H9 (cell line): ENCODE measurements around the gene CHST5. TPM values are rescaled to one million over a fixed set of nuclear protein-coding genes. Genes with fewer than 3 reads are reported as not detected.

Experiments used
- DNase-seq: peaks from one replicate; pipeline ENCODE4 v3.0.0-alpha.2; 2017
- H2AFZ ChIP-seq: one replicate; pipeline ENCODE4 v1.6.1; 2013; ENCODE audit warnings: mild to moderate bottlenecking, low read length, control low read depth, moderate library complexity
- H2AK5ac ChIP-seq: 2 replicates; pipeline ENCODE4 v1.6.1; 2013; ENCODE audit warnings: low read length, control low read depth, mixed read lengths; ENCODE audit not compliant: insufficient read length
- H2BK120ac ChIP-seq: one replicate; pipeline ENCODE4 v1.6.1; 2013; ENCODE audit warnings: low read depth, mild to moderate bottlenecking, low read length, control low read depth, inconsistent platforms; ENCODE audit not compliant: poor library complexity, severe bottlenecking
- H2BK12ac ChIP-seq: 2 replicates; pipeline ENCODE4 v1.6.1; 2013; ENCODE audit warnings: low read length, control low read depth, mixed read lengths, low read depth; ENCODE audit not compliant: insufficient read length
- H2BK15ac ChIP-seq: 2 replicates; pipeline ENCODE4 v1.6.1; 2013; ENCODE audit warnings: low read depth, low read length, control low read depth
- H2BK20ac ChIP-seq: one replicate; pipeline ENCODE4 v1.6.1; 2013; ENCODE audit warnings: low read depth, mild to moderate bottlenecking, low read length, control low read depth, inconsistent platforms; ENCODE audit not compliant: poor library complexity, severe bottlenecking
- H2BK5ac ChIP-seq: 2 replicates; pipeline ENCODE4 v1.6.1; 2013; ENCODE audit warnings: low read length, control low read depth, mixed read lengths; ENCODE audit not compliant: insufficient read length
- H3K14ac ChIP-seq: 2 replicates; pipeline ENCODE4 v1.6.1; 2013; ENCODE audit warnings: low read length, control low read depth; ENCODE audit not compliant: insufficient read depth
- H3K18ac ChIP-seq: 2 replicates; pipeline ENCODE4 v1.6.1; 2013; ENCODE audit warnings: low read depth, mild to moderate bottlenecking, mixed read lengths, low read length, control low read depth; ENCODE audit not compliant: insufficient read length
- H3K23ac ChIP-seq: 2 replicates; pipeline ENCODE4 v1.6.1; 2013; ENCODE audit warnings: low read length, control low read depth, mixed read lengths, low read depth; ENCODE audit not compliant: insufficient read length
- H3K23me2 ChIP-seq: 2 replicates; pipeline ENCODE4 v1.6.1; 2013; ENCODE audit warnings: low read depth, mild to moderate bottlenecking, mixed read lengths, low read length, control low read depth; ENCODE audit not compliant: insufficient read length, poor library complexity, severe bottlenecking
- H3K27ac ChIP-seq: 2 replicates; pipeline ENCODE4 v1.5.1; 2013; ENCODE audit warnings: low read length, control low read depth, mixed read lengths, low read depth; ENCODE audit not compliant: insufficient read length
- H3K27me3 ChIP-seq: 2 replicates; pipeline ENCODE4 v1.6.1; 2013; ENCODE audit warnings: low read length, control low read depth, inconsistent platforms; ENCODE audit not compliant: insufficient read depth
- H3K4ac ChIP-seq: 2 replicates; pipeline ENCODE4 v1.6.1; 2013; ENCODE audit warnings: low read depth, mild to moderate bottlenecking, control low read depth, inconsistent platforms, low read length, moderate library complexity
- H3K4me1 ChIP-seq: 2 replicates; pipeline ENCODE4 v1.6.1; 2013; ENCODE audit warnings: low read length, control low read depth, inconsistent platforms; ENCODE audit not compliant: insufficient read depth
- H3K4me2 ChIP-seq: 2 replicates; pipeline ENCODE4 v1.6.1; 2013; ENCODE audit warnings: low read length, control low read depth, mixed read lengths; ENCODE audit not compliant: insufficient read length, insufficient read depth
- H3K56ac ChIP-seq: 2 replicates; pipeline ENCODE4 v1.6.1; 2013; ENCODE audit warnings: low read depth, mild to moderate bottlenecking, mixed read lengths, low read length, control low read depth; ENCODE audit not compliant: insufficient read length
- H3K79me1 ChIP-seq: 2 replicates; pipeline ENCODE4 v1.6.1; 2013; ENCODE audit warnings: low read depth, mild to moderate bottlenecking, moderate library complexity, low read length, control low read depth, inconsistent platforms; ENCODE audit not compliant: insufficient read depth, poor library complexity, severe bottlenecking
- H3K79me2 ChIP-seq: 2 replicates; pipeline ENCODE4 v1.6.1; 2013; ENCODE audit warnings: low read length, control low read depth, inconsistent platforms; ENCODE audit not compliant: insufficient read depth
- H3K9ac ChIP-seq: 2 replicates; pipeline ENCODE4 v1.6.1; 2013; ENCODE audit warnings: low read length, control low read depth, mixed read lengths; ENCODE audit not compliant: insufficient read length; ENCODE audit errors: extremely low read depth
- H3K9me3 ChIP-seq: one replicate; pipeline ENCODE4 v1.6.1; 2013; ENCODE audit warnings: low read depth, low read length, inconsistent platforms; ENCODE audit not compliant: control insufficient read depth
- H3T11ph ChIP-seq: one replicate; pipeline ENCODE4 v1.6.1; 2013; ENCODE audit warnings: mild to moderate bottlenecking, low read length, control low read depth, inconsistent platforms
- H4K20me1 ChIP-seq: one replicate; pipeline ENCODE4 v1.6.1; 2013; ENCODE audit not compliant: control insufficient read depth, insufficient read length, insufficient read depth
- H4K5ac ChIP-seq: 2 replicates; pipeline ENCODE4 v1.6.1; 2013; ENCODE audit warnings: low read depth, mild to moderate bottlenecking, mixed read lengths, low read length, control low read depth; ENCODE audit not compliant: insufficient read length
- H4K8ac ChIP-seq: replicated peaks from 2 replicates; pipeline ENCODE4 v1.6.1; 2013; ENCODE audit warnings: low read length, control low read depth, mixed read lengths, low read depth; ENCODE audit not compliant: insufficient read length
- H4K91ac ChIP-seq: 2 replicates; pipeline ENCODE4 v1.6.1; 2013; ENCODE audit warnings: low read depth, mild to moderate bottlenecking, moderate library complexity, mixed read lengths, low read length, control low read depth; ENCODE audit not compliant: insufficient read length
- H3K27ac Mint-ChIP-seq, 3 experiments: 2 replicates in 2 of 3; 3 replicates in 1 of 3; pipeline ENCODE4 v1.8.0; 2020 to 2021; ENCODE audit warnings: mixed read lengths in 3 of 3, mild to moderate bottlenecking in 1 of 3, moderate library complexity in 1 of 3
- H3K27me3 Mint-ChIP-seq: 2 replicates; pipeline ENCODE4 v1.8.0; 2021; ENCODE audit warnings: low read depth, mild to moderate bottlenecking, moderate library complexity, mixed read lengths
- H3K36me3 Mint-ChIP-seq, 3 experiments: 2 replicates in 2 of 3; 3 replicates in 1 of 3; pipeline ENCODE4 v1.8.0; 2020 to 2021; ENCODE audit warnings: low read depth in 3 of 3, mixed read lengths in 3 of 3; ENCODE audit not compliant: insufficient read depth in 1 of 3
- H3K4me1 Mint-ChIP-seq, 2 experiments: 2 replicates each; pipeline ENCODE4 v1.8.0; 2020; ENCODE audit warnings: mixed read lengths in 2 of 2
- H3K4me3 Mint-ChIP-seq, 2 experiments: 2 replicates in 1 of 2; 3 replicates in 1 of 2; pipeline ENCODE4 v1.8.0; 2020 to 2021; ENCODE audit warnings: mild to moderate bottlenecking in 2 of 2, mixed read lengths in 2 of 2, moderate library complexity in 1 of 2
- H3K9me3 Mint-ChIP-seq, 2 experiments: 2 replicates in 1 of 2; 3 replicates in 1 of 2; pipeline ENCODE4 v1.8.0; 2020; ENCODE audit warnings: mild to moderate bottlenecking in 2 of 2, mixed read lengths in 2 of 2, moderate library complexity in 1 of 2
- WGBS: extraction: QIAGEN DNeasy Blood & Tissue Kit; methylation state at CpG from one replicate; pipeline ENCODE4 v1.1.7; 2013; ENCODE audit warnings: missing lambda C conversion rate, low lambda C conversion rate, mixed read lengths; ENCODE audit not compliant: insufficient read length; ENCODE audit errors: extremely low coverage; 5-methylcytosine and 5-hydroxymethylcytosine counted together
- long read RNA-seq: library from polyadenylated mRNA; unstranded; transcript quantifications from one replicate; pipeline ENCODE4 v2.0.0, GENCODE V29; 2020
- total RNA-seq: library from RNA; stranded (reverse); gene quantifications from 2 replicates; pipeline ENCODE4 v1.2.1, GENCODE V29; 2021
- TF ChIP-seq, protein P1 (sequence below): fragments of 200-600 bp; sonication (generic); conservative IDR thresholded peaks from 3 replicates; pipeline ENCODE4 v1.8.0; 2021; ENCODE audit warnings: antibody characterized with exemption, mild to moderate bottlenecking

Gene CHST5
- total RNA-seq: 0.11 TPM in 1 of 2 replicates, not detected in the other
- long read RNA-seq: 0 reads

DNA sequence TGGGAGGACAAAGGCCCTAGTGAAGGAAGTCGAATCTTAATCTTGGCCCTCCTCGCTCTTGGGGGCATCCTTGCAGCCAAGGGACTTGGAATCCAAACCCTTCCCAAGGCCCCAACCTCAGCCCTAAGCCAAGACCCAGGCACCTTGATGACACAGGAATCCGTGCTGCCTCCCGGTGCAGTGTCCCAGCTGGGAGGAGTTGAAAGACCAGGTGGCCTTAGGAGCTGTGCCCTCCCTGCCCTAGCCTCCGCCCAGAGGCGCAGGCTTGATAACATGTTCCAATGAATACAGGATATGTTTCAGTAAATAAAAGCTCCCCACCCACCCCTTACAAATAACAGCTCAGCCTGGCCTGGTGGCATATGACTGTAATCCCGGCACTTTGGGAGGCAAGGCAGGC lies at the start of gene CHST5:
Gene CHST5 (minus strand): TSS at position 208 of the 400 bp plus-strand sequence. CDS start 5,724 bp downstream, outside the sequence.
- H3K4me1 Mint-ChIP-seq: peaks cover 14 to 17% of the 10 kb centered on the region in 2 experiments
- Histone ChIP-seq H3K4me1 (no peaks in the 10 kb centered on the region), H2BK20ac (no peak within 1 kb of the TSS), H2AK5ac (no peak within 1 kb of the TSS), H3K56ac (no peak within 1 kb of the TSS), H3K79me2 (no peaks in the 10 kb centered on the region), H3K4me2 (no peak within 1 kb of the TSS), H3K27ac (no peak within 1 kb of the TSS), H4K5ac (no peak within 1 kb of the TSS), H2BK120ac (no peak within 1 kb of the TSS), H3K18ac (no peak within 1 kb of the TSS), H3K23me2 (no peaks in the 10 kb centered on the region), H2BK15ac (no peak within 1 kb of the TSS), H3K9ac (no peak within 1 kb of the TSS), H3K4ac (no peak within 1 kb of the TSS), H4K20me1 (no peaks in the 10 kb centered on the region), H2AFZ (no peak within 1 kb of the TSS), H3K79me1 (no peaks in the 10 kb centered on the region), H3K9me3 (no peaks in the 10 kb centered on the region), H3K23ac (no peak within 1 kb of the TSS), H2BK12ac (no peak within 1 kb of the TSS), H3K14ac (no peak within 1 kb of the TSS; the same call in 1 of the 2 replicates), H3K27me3 (no peaks in the 10 kb centered on the region), H2BK5ac (no peak within 1 kb of the TSS), H4K8ac (no peak within 1 kb of the TSS), H3T11ph (no peak within 1 kb of the TSS), H4K91ac (no peak within 1 kb of the TSS)
- no peak for DNase-seq
- no peak within 1 kb of the TSS for H3K4me3 Mint-ChIP-seq
- no CpG with 5 or more reads among the region's 7 CpGs for WGBS
- no peaks in the 10 kb centered on the region for H3K9me3 Mint-ChIP-seq
- TF ChIP-seq, protein P1, sequence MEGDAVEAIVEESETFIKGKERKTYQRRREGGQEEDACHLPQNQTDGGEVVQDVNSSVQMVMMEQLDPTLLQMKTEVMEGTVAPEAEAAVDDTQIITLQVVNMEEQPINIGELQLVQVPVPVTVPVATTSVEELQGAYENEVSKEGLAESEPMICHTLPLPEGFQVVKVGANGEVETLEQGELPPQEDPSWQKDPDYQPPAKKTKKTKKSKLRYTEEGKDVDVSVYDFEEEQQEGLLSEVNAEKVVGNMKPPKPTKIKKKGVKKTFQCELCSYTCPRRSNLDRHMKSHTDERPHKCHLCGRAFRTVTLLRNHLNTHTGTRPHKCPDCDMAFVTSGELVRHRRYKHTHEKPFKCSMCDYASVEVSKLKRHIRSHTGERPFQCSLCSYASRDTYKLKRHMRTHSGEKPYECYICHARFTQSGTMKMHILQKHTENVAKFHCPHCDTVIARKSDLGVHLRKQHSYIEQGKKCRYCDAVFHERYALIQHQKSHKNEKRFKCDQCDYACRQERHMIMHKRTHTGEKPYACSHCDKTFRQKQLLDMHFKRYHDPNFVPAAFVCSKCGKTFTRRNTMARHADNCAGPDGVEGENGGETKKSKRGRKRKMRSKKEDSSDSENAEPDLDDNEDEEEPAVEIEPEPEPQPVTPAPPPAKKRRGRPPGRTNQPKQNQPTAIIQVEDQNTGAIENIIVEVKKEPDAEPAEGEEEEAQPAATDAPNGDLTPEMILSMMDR: no peak
- H3K27ac Mint-ChIP-seq: peak within 1 kb of the TSS in 1 of 3 experiments; percentile 62; a peak in 2 of 7 replicates
- peaks cover 0 to 3% (median 0%) of the 10 kb centered on the region in 3 experiments; a peak in 1 of 7 replicates for H3K36me3 Mint-ChIP-seq
- no peaks in the 10 kb centered on the region; the same call in 1 of the 2 replicates for H3K27me3 Mint-ChIP-seq
